Right lobe of liver (tissue), 6 donors: ENCODE results near the gene MYO3B. TPM values are rescaled to one million over a fixed set of nuclear protein-coding genes. Genes with fewer than 3 reads are reported as not detected.
A peak's percentile ranks its signal among the peaks of the same experiment; 100 is the strongest.

Experiments used
- ATAC-seq, 4 donors: fragments of 200-7000 bp; cut with Tn5 transposase; one replicate each; pipeline ENCODE4 v1.9.1; 2020; ENCODE audit warnings: mild to moderate bottlenecking in 4 of 4, moderate library complexity in 4 of 4
- DNase-seq, 3 donors: peaks; one replicate each; pipeline ENCODE4 v3.0.0-alpha.2; 2020
- H3K27ac ChIP-seq, 3 donors: fragments of 200-600 bp; one replicate each; pipeline ENCODE4 v1.8.0; 2022
- H3K27me3 ChIP-seq, 2 donors: fragments of 200-600 bp; one replicate each; pipeline ENCODE4 v1.8.0; 2022
- H3K36me3 ChIP-seq, 4 donors: fragments of 200-600 bp; sonication (generic) in 1 of 4; one replicate each; pipeline versions ENCODE4 v1.5.1 to v1.8.0; 2017 to 2022; ENCODE audit warnings: control low read depth in 1 of 4
- H3K4me1 ChIP-seq, 4 donors: fragments of 200-600 bp; sonication (generic) in 1 of 4; one replicate each; pipeline versions ENCODE4 v1.5.1 to v1.8.0; 2017 to 2022; ENCODE audit warnings: control low read depth in 1 of 4
- H3K4me3 ChIP-seq, 3 donors: fragments of 200-600 bp; one replicate each; pipeline ENCODE4 v1.8.0; 2022
- H3K9me3 ChIP-seq, 4 donors: fragments of 200-600 bp; sonication (generic) in 1 of 4; one replicate each; pipeline versions ENCODE4 v1.5.1 to v1.8.0; 2017 to 2022; ENCODE audit warnings: control low read depth in 1 of 4
- POLR2A ChIP-seq: fragments of 450-650 bp; IDR thresholded peaks from one replicate; pipeline ENCODE4 v1.6.1; 2017; ENCODE audit warnings: antibody characterized with exemption, mild to moderate bottlenecking
- WGBS: methylation state at CpG from one replicate; pipeline ENCODE4 v1.1.6; 2018; ENCODE audit warnings: low coverage, low lambda C conversion rate; ENCODE audit not compliant: insufficient coverage; ENCODE audit errors: missing lambda C conversion rate; 5-methylcytosine and 5-hydroxymethylcytosine counted together
- intact Hi-C, 2 donors: fragments of 100-400 bp; cut with DNase I; formaldehyde crosslinking; loops; one replicate each; pipeline versions ENCODE4 v1.11.2 to v1.14.1; 2022
- total RNA-seq, 6 experiments: library from RNA; depleted of rRNA in 2 of 6; stranded (reverse); fragments of >200 nt in 2 of 6; fragmentation: NEBNext Ultra II Directional in 3 of 6; extraction: Animal tissue kit (Norgen Biotek cat#: 25700) in 3 of 6; gene quantifications; one replicate each; pipeline versions ENCODE4 v1.1.0 to v1.2.4, GENCODE V29; 2016 to 2023
- TF ChIP-seq, protein P1 (sequence below), 4 donors: fragments of 200-600 bp in 3 of 4; fragments of 450-650 bp in 1 of 4; IDR thresholded peaks; one replicate each; pipeline versions ENCODE4 v1.5.1 to v1.8.0; 2016 to 2022; ENCODE audit warnings: antibody characterized with exemption in 4 of 4, mild to moderate bottlenecking in 2 of 4
- donor health status: DM: no; HTN: yes; CAD: no.
- donor health status: DM: no; HTN: no; CAD: no.
- donor health status: DM: no; HTN: no; CAD: no.
- donor health status: DM: no; HTN: yes; CAD: no.
- donor health status: DM: no; HTN: yes; CAD: no.

Gene MYO3B
- total RNA-seq, 6 experiments from 2014 or later: 0.18 to 0.25 TPM; not detected in 4

DNA sequence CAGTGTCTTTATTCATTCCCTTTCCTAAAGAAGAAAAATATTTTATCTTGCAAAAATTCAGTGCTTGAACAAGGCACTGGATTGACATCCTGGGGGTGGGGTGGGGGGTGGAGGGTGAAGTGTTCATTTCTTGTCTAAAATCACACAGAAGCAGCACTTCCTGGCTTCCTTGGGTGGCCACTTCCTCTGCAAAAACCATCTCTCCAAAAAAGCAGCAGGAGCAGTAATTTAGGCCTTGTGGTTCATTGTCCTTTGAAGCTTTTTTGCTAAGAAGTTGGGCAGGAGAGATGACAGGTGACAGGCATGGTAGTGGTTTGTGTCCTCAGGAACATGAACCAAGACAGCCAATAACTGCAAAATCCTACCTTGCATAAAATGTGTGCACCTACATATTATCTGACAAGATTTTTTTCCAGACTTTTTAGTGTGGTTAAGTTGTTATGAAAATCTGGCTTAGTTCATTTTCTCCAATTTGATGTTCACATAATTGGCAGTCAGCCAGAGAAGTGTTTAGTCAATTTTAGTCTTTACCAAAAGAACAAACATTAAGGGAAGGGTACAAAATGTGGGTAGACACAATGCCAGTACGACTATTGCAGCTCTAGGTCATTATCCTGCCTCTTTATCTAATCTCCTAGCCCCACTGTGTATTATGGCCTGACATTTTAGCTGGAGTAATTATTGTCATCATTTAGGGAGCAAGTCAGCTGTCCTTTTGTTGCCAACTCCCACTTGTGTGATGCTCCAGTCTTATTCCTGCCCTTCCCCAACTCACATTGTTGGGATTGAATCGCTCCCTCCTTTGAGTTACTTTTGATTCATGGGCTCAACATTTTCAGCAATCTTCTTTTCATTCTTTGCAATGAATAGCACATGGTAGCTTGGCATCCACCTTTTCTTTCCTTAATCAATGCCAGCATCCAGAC lies 177.2 kb downstream of the MYO3B start:
- ATAC-seq (no peak), DNase-seq (no peak)
- H3K4me1 ChIP-seq: no peaks in the 10 kb centered on the region
- no peak overlapping the region for H3K4me3 ChIP-seq
- H3K36me3 ChIP-seq: no peaks in the 10 kb centered on the region
- TF ChIP-seq, protein P1, sequence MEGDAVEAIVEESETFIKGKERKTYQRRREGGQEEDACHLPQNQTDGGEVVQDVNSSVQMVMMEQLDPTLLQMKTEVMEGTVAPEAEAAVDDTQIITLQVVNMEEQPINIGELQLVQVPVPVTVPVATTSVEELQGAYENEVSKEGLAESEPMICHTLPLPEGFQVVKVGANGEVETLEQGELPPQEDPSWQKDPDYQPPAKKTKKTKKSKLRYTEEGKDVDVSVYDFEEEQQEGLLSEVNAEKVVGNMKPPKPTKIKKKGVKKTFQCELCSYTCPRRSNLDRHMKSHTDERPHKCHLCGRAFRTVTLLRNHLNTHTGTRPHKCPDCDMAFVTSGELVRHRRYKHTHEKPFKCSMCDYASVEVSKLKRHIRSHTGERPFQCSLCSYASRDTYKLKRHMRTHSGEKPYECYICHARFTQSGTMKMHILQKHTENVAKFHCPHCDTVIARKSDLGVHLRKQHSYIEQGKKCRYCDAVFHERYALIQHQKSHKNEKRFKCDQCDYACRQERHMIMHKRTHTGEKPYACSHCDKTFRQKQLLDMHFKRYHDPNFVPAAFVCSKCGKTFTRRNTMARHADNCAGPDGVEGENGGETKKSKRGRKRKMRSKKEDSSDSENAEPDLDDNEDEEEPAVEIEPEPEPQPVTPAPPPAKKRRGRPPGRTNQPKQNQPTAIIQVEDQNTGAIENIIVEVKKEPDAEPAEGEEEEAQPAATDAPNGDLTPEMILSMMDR (IDR thresholded peaks at IDR 0.05): no peak
- TF ChIP-seq POLR2A: no peak
- no peak overlapping the region for H3K27ac ChIP-seq
- 67% methylated on average over 2 of the region's 2 CpGs for WGBS
- H3K9me3 ChIP-seq: no peaks in the 10 kb centered on the region
- no peaks in the 10 kb centered on the region for H3K27me3 ChIP-seq
- intact Hi-C loops: no loop called here

DNA sequence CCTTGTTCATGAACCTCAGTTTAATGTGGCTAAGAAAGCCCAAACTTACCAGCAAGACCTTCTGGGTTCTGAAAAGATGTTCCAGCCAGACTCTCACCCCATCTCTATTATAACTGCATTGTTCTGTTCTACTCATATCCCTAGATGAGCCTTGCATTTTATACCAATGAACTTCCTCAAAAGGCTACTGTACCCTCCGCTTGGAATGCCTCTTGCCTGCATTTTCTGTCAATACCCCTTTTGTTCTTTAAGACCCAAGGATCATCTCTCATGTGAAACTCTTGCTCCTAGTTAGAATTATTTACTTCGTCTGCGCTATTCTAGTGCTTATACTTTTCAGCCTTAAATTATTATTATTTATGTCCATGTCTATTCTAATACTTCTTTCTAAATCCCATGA lies 181.5 kb downstream of the MYO3B start:
- DNase-seq (no peak), ATAC-seq (no peak)
- 88% methylated on average over 3 of the region's 3 CpGs for WGBS
- H3K4me1 ChIP-seq: no peaks in the 10 kb centered on the region
- intact Hi-C loops: no loop called here
- peaks cover 0 to 6% of the 10 kb centered on the region in 2 donors for H3K27me3 ChIP-seq
- TF ChIP-seq, protein P1 (IDR thresholded peaks at IDR 0.05): no peak
- TF ChIP-seq POLR2A: no peak
- no peak overlapping the region for H3K27ac ChIP-seq
- H3K36me3 ChIP-seq: no peaks in the 10 kb centered on the region
- H3K4me3 ChIP-seq: no peak overlapping the region
- no peaks in the 10 kb centered on the region for H3K9me3 ChIP-seq

DNA sequence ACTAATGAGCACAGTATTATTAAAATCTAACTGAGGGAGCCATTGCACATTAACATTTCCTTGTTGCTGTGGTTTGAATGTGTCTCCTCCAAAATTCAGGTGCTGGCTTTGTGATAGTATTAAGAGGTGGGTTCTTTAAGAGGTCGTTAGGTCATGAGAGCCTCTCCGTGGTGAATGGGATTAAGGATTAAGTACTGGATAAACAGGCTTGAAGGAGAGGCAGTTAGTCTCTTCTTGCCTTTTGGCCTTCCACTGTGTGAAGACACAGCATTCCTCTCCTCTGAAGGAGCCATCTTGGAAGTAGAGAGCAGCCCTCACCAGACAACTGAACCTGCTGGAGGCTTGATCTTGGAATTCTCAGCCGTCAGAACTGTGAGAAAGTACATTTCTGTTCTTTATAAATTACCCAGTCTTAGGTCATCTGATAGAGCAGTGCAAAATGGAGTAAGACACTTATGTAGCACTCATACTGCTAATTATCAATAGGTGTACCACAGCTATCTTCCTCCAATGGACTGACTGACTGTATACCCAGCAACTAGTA lies 182.7 kb downstream of the MYO3B start:
- Histone ChIP-seq H3K4me3 (no peak overlapping the region), H3K27ac (no peak overlapping the region), H3K36me3 (no peaks in the 10 kb centered on the region), H3K27me3 (peaks cover 0 to 7% of the 10 kb centered on the region in 2 donors), H3K9me3 (no peaks in the 10 kb centered on the region), H3K4me1 (no peaks in the 10 kb centered on the region)
- no peak for TF ChIP-seq POLR2A
- TF ChIP-seq, protein P1 (IDR thresholded peaks at IDR 0.05): no peak
- DNase-seq (no peak), ATAC-seq (no peak)
- 67% methylated on average over 3 of the region's 3 CpGs for WGBS
- intact Hi-C loops: no loop called here

DNA sequence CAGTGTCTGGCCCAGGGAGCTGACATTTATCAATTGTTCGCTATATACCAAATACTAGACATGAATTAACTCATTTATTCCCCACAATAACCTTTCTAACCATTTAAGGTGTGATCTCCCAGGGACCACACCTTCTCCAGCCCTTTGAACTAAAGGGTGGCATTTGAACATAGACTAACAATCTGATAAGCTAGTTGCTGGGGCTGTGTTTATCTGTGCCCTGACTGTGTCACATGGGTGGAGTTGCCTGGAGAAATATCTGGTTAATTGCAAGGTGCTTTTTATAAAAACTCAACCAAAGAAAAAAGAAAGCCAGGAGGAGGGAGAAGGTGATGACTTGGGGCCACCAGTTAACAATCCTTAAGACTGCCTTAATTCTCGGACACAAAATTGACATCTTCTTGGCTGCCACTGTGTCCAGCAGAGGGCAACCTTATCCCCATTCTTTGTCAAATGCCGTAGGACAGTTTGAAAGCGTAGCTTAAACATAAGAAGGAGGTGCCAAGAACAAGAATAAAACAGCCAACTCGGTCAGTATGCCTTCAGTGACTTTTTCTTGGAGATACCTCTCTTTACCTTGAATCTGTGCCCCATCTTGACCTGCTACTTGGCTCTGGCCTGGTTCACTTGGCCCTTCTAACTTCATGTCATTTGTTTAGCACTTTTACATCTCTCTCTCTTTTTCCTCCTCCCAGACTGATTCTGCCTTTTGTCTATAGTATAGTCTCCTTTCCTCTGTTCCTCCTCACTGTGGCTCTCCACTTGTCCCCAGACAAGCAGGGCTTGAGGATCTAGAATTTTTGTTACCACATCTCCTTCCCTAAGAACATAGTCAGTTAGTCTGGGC lies 183.4 kb downstream of the MYO3B start:
- intact Hi-C loops: no loop called here
- DNase-seq (no peak), ATAC-seq (peak; percentile 74 to 83 (median 81))
- no peak for TF ChIP-seq POLR2A
- TF ChIP-seq, protein P1 (IDR thresholded peaks at IDR 0.05): peak; percentile 49 to 76 (median 72)
- Histone ChIP-seq H3K9me3 (no peaks in the 10 kb centered on the region), H3K27me3 (peaks cover 0 to 12% of the 10 kb centered on the region in 2 donors), H3K4me1 (no peaks in the 10 kb centered on the region), H3K27ac (no peak overlapping the region), H3K4me3 (no peak overlapping the region), H3K36me3 (no peaks in the 10 kb centered on the region)
- 21% methylated on average over 5 of the region's 5 CpGs for WGBS
